Measurements from ENCODE around the gene TTPAL.

DNA sequence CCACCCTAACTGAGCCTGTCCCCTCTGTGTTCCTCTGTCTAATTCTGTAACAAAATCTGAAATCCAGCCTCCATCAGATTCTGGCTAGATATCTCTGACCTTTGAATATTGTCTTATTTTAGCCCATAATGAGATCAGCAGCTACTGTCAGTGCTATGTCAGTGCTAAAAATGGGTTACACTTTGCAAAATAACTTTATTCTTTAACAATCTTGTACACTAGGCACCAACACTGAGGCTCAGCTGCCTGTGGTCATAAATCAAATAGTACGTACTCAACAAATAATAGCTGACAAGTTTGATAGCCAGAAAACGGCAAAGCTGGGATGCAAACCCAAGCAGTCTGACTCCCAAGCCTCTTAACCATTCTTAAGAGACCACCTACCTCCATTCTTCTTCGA is 22.1 kb downstream of the TTPAL start:
- TF ChIP-seq, protein P1, sequence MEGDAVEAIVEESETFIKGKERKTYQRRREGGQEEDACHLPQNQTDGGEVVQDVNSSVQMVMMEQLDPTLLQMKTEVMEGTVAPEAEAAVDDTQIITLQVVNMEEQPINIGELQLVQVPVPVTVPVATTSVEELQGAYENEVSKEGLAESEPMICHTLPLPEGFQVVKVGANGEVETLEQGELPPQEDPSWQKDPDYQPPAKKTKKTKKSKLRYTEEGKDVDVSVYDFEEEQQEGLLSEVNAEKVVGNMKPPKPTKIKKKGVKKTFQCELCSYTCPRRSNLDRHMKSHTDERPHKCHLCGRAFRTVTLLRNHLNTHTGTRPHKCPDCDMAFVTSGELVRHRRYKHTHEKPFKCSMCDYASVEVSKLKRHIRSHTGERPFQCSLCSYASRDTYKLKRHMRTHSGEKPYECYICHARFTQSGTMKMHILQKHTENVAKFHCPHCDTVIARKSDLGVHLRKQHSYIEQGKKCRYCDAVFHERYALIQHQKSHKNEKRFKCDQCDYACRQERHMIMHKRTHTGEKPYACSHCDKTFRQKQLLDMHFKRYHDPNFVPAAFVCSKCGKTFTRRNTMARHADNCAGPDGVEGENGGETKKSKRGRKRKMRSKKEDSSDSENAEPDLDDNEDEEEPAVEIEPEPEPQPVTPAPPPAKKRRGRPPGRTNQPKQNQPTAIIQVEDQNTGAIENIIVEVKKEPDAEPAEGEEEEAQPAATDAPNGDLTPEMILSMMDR (IDR thresholded peaks at IDR 0.05) = no peak
- TF ChIP-seq POLR2A (IDR thresholded peaks at IDR 0.05) (no peak), POLR2AphosphoS5 (IDR thresholded peaks at IDR 0.05; ENCODE audit: insufficient read depth in 1 of 2, low read depth in 1 of 2) (no peak)
